ENCODE measurements around the gene CRISP3. TPM values are rescaled to one million over a fixed set of nuclear protein-coding genes. Genes with fewer than 3 reads are reported as not detected.

CRISP3 gene
- not detected in 2 replicates for total RNA-seq (ENCODE audit: low replicate concordance)

GRCh38 chr6:49744259-49744658 lies at the start of gene CRISP3:
CRISP3 (minus strand) TSS chr6:49744388; CDS start chr6:49744367, 21 bp downstream.
- H3K4me3 ChIP-seq (ENCODE audit: low read depth, low read length): no peak within 1 kb of the TSS
- TF ChIP-seq CTCF (IDR thresholded peaks at IDR 0.05; ENCODE audit: insufficient read depth, low read length): no peak
- DNase-seq (ENCODE audit: low read depth): no peak

- no peak for DNase-seq (ENCODE audit: low read depth)
- H3K4me3 ChIP-seq (ENCODE audit: low read depth, low read length): no peak overlapping the region
- TF ChIP-seq CTCF (IDR thresholded peaks at IDR 0.05; ENCODE audit: insufficient read depth, low read length): no peak
Measured at GRCh38 chr6:49790341-49790740, 46.2 kb upstream of the CRISP3 start.

GRCh38 chr6:49787176-49787575 lies 43.0 kb upstream of the CRISP3 start, which contains the start of gene PGK2:
PGK2 (minus strand) TSS chr6:49787285; CDS start chr6:49787187, 98 bp downstream.
- DNase-seq (ENCODE audit: low read depth): no peak
- TF ChIP-seq CTCF (IDR thresholded peaks at IDR 0.05; ENCODE audit: insufficient read depth, low read length): no peak

GRCh38 chr6:49784272-49784671 lies 40.1 kb upstream of the CRISP3 start:
- H3K4me3 ChIP-seq (ENCODE audit: low read depth, low read length): no peak overlapping the region
- DNase-seq (ENCODE audit: low read depth): no peak
- no peak for TF ChIP-seq CTCF (IDR thresholded peaks at IDR 0.05; ENCODE audit: insufficient read depth, low read length)

More at GRCh38 chr6:49787176-49787575, 43.0 kb upstream of the CRISP3 start, which contains the start of gene PGK2:
- H3K4me3 ChIP-seq (ENCODE audit: low read depth, low read length): no peak within 1 kb of the TSS

- H3K4me3 ChIP-seq (ENCODE audit: low read depth, low read length): no peak overlapping the region
- DNase-seq (ENCODE audit: low read depth): no peak
Measured at GRCh38 chr6:49782725-49783124, 38.5 kb upstream of the CRISP3 start.

GRCh38 chr6:49782293-49782692 lies 38.1 kb upstream of the CRISP3 start:
- DNase-seq (ENCODE audit: low read depth): no peak
- TF ChIP-seq CTCF (IDR thresholded peaks at IDR 0.05; ENCODE audit: insufficient read depth, low read length): no peak
- H3K4me3 ChIP-seq (ENCODE audit: low read depth, low read length): no peak overlapping the region

More at GRCh38 chr6:49782725-49783124, 38.5 kb upstream of the CRISP3 start:
- TF ChIP-seq CTCF (IDR thresholded peaks at IDR 0.05; ENCODE audit: insufficient read depth, low read length): no peak

- no peak overlapping the region for H3K4me3 ChIP-seq (ENCODE audit: low read depth, low read length)
- TF ChIP-seq CTCF (IDR thresholded peaks at IDR 0.05; ENCODE audit: insufficient read depth, low read length): no peak
- DNase-seq (ENCODE audit: low read depth): no peak
Measured at GRCh38 chr6:49776444-49776843, 32.3 kb upstream of the CRISP3 start.
